SH-SY5Y (cell line): ENCODE data around the gene KRTCAP2.

ENCODE experiments used
- GATA2 ChIP-seq: IDR thresholded peaks from 2 replicates; pipeline ENCODE4 v1.6.1; 2011; ENCODE audit warnings: mild to moderate bottlenecking, low read depth, low read length
- GATA3 ChIP-seq: IDR thresholded peaks from 2 replicates; pipeline ENCODE4 v1.6.1; 2011; ENCODE audit warnings: low read depth, mild to moderate bottlenecking, low read length, moderate library complexity

GRCh38 chr1:155167166-155168104 lies 5.7 kb downstream of the KRTCAP2 start:
- TF ChIP-seq GATA2 (no peak), GATA3 (no peak)
